Heart right ventricle (tissue), 16 donors: ENCODE data around the gene PSPH. TPM values are rescaled to one million over a fixed set of nuclear protein-coding genes. Genes with fewer than 3 reads are reported as not detected.

ENCODE experiments used
- ATAC-seq, 8 donors: fragments of 200-7000 bp; cut with Tn5 transposase; one replicate each; pipeline ENCODE4 v1.9.1; 2020; ENCODE audit warnings: mild to moderate bottlenecking in 8 of 8, moderate library complexity in 8 of 8, moderate number of reproducible peaks in 1 of 8
- DNase-seq, 2 donors: peaks; one replicate each; pipeline ENCODE4 v3.0.0-alpha.2; 2020
- H3K27ac ChIP-seq, 10 donors: fragments of 200-600 bp; sonication (generic) in 2 of 10; one replicate each; pipeline versions ENCODE4 v1.5.0 to v1.8.0; 2020 to 2022; ENCODE audit warnings: mild to moderate bottlenecking in 3 of 10
- H3K27me3 ChIP-seq, 7 donors: fragments of 200-600 bp; one replicate each; pipeline ENCODE4 v1.8.0; 2021 to 2022; ENCODE audit warnings: mild to moderate bottlenecking in 2 of 7
- H3K36me3 ChIP-seq, 9 donors: fragments of 200-600 bp; sonication (generic) in 1 of 9; one replicate each; pipeline versions ENCODE4 v1.5.0 to v1.8.0; 2020 to 2022; ENCODE audit warnings: mild to moderate bottlenecking in 2 of 9
- H3K4me1 ChIP-seq, 9 donors: fragments of 200-600 bp; sonication (generic) in 1 of 9; one replicate each; pipeline versions ENCODE4 v1.5.0 to v1.8.0; 2020 to 2022; ENCODE audit warnings: mild to moderate bottlenecking in 4 of 9
- H3K4me3 ChIP-seq, 10 donors: fragments of 200-600 bp; sonication (generic) in 2 of 10; one replicate each; pipeline versions ENCODE4 v1.5.0 to v1.8.0; 2020 to 2022; ENCODE audit warnings: mild to moderate bottlenecking in 7 of 10, moderate library complexity in 2 of 10
- H3K9me3 ChIP-seq, 11 donors: fragments of 200-600 bp in 10 of 11; sonication (generic) in 2 of 11; one replicate each; pipeline versions ENCODE4 v1.5.0 to v1.8.0; 2013 to 2022; ENCODE audit warnings: mild to moderate bottlenecking in 2 of 11, control low read depth in 1 of 11, moderate library complexity in 1 of 11
- WGBS, 2 donors: extraction: QIAGEN DNeasy Blood & Tissue Kit; methylation state at CpG; one replicate each; pipeline ENCODE4 v1.1.7; 2013; ENCODE audit warnings: inconsistent platforms in 1 of 2; 5-methylcytosine and 5-hydroxymethylcytosine counted together
- intact Hi-C, 10 donors: fragments of 100-400 bp; cut with DNase I; formaldehyde crosslinking; loops; one replicate each; pipeline versions ENCODE4 v1.11.1 to v1.14.2; 2022
- polyA plus RNA-seq, 2 donors: library from polyadenylated mRNA; stranded (reverse); fragments of 200-250 nt; gene quantifications; one replicate each; pipeline ENCODE4 v1.2.3, GENCODE V29; 2013
- total RNA-seq, 10 donors: library from RNA; stranded (reverse); fragmentation: NEBNext Ultra II Directional in 3 of 10; extraction: Animal tissue kit (Norgen Biotek cat#: 25700) in 3 of 10; gene quantifications; one replicate each; pipeline versions ENCODE4 v1.2.1 to v1.2.4, GENCODE V29; 2021 to 2023
- TF ChIP-seq, protein P1 (sequence below), 9 donors: fragments of 200-600 bp; sonication (generic) in 2 of 9; IDR thresholded peaks; one replicate each; pipeline versions ENCODE4 v1.5.0 to v1.8.0; 2021 to 2022; ENCODE audit warnings: antibody characterized with exemption in 9 of 9, mild to moderate bottlenecking in 5 of 9, moderate library complexity in 1 of 9
- donor health status: Arrhythmogenic right ventricular cardiomyopathy.
- donor health status: ischemic (EF 13 %, LVEDD 7.1; RV severe dilation, severe dysfunction).
- donor health status: healthy with polysubstance abuse.
- donor health status: DM: no; HTN: yes; CAD: no.
- donor health status: DM: no; HTN: no; CAD: no.
- donor health status: ischemic (EF 25% LVEDD 6.9; RV normal size, moderate dysfunction).
- donor health status: ischemic (EF 25% LVEDD 5.7; RV mildly dilated, moderate dysfunction).
- donor health status: healthy.
- donor health status: DM: yes; HTN: yes; CAD: no.
- donor health status: Ischemic cardiomyopathy.
- donor health status: ischemic (EF 35%, LVEDD 5.7; RV mildly dilated, moderate dysfunction).
- donor health status: nonischemic (EF 11% LVEDD 7.7; RV severe dilation, severe dysfunction).
- donor health status: DM: yes; HTN: yes; CAD: no.
- donor health status: PGD.
- donor health status: ischemic (EF 29% LVEDD 5.4; RV normal size, mild dysfunction).
- donor health status: nonischemic (EF 23%, LVEDD 6.1; RV moderate dilation, normal function).

The PSPH gene
- total and polyA plus RNA-seq, 12 donors, result 5.1 to 14.7 (median 9.5) TPM

DNA sequence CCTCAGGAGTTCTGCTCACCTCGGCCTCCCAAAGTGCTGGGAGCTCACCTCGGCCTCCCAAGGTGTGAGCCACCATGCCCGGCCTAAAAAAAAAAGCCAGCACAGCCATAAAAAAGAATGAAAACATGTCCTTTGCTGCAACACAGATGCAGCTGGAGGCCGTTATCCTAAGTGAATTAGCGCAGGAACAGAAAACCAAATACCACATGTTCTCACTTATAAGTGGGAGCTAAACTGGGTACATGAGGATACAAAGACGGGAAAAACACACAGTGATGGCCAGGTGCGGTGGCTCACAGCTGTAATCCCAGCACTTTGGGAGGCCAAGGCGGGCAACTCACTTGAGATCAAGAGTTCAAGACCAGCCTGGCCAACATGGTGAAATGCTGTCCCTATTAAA lies 20.9 kb downstream of the PSPH start:
- WGBS, 2 donors, result 96 to 97% methylated on average over 8 of the region's 8 CpGs
- ATAC-seq, result no peak
- H3K4me1 ChIP-seq, result peaks cover 0 to 10% (median 5%) of the 10 kb centered on the region in 9 donors
- TF ChIP-seq, protein P1, sequence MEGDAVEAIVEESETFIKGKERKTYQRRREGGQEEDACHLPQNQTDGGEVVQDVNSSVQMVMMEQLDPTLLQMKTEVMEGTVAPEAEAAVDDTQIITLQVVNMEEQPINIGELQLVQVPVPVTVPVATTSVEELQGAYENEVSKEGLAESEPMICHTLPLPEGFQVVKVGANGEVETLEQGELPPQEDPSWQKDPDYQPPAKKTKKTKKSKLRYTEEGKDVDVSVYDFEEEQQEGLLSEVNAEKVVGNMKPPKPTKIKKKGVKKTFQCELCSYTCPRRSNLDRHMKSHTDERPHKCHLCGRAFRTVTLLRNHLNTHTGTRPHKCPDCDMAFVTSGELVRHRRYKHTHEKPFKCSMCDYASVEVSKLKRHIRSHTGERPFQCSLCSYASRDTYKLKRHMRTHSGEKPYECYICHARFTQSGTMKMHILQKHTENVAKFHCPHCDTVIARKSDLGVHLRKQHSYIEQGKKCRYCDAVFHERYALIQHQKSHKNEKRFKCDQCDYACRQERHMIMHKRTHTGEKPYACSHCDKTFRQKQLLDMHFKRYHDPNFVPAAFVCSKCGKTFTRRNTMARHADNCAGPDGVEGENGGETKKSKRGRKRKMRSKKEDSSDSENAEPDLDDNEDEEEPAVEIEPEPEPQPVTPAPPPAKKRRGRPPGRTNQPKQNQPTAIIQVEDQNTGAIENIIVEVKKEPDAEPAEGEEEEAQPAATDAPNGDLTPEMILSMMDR (IDR thresholded peaks at IDR 0.05), result no peak
- DNase-seq, result no peak
- H3K27ac ChIP-seq, result no peak overlapping the region
- H3K4me3 ChIP-seq, result no peak overlapping the region
- intact Hi-C loops, result no loop called here
- peaks cover 0 to 34% (median 0%) of the 10 kb centered on the region in 9 donors for H3K36me3 ChIP-seq
- H3K9me3 ChIP-seq, result no peaks in the 10 kb centered on the region
- no peaks in the 10 kb centered on the region for H3K27me3 ChIP-seq

DNA sequence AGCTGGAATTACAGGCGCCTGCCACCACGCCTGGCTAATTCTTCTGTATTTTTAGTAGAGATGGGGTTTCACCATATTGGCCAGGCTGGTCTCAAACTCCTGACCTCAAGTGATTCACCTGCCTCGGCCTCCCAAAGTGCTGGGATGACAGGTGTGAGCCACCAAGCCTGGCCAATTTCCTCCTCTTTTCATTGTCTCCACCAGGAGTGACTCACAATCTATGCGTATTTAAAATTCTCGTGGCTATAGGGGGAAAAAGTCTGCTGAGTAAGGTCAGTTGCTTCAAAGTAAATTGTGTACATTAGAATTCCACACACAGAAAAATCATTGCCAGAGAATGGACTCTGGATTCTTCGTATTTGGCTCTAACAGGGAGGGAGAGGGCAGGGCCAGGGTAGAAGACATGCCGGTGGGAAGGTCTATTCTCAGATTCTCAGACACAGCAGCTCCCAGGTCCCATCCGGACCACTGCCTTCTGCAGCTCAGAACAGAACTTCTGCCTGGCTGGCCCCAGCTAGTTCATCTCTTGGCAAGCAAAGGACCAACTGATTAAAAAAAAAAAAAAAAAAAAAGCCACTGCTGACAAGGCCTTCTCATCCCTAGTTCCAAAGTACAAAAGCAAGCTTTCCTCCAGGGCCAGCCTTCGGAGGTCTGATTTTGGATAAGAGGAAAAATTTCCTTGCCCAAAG lies 22.2 kb downstream of the PSPH start:
- Histone ChIP-seq H3K36me3 (peaks cover 0 to 34% (median 0%) of the 10 kb centered on the region in 9 donors), H3K4me3 (no peak overlapping the region), H3K27me3 (no peaks in the 10 kb centered on the region), H3K9me3 (no peaks in the 10 kb centered on the region), H3K27ac (no peak overlapping the region), H3K4me1 (peaks cover 0 to 10% (median 5%) of the 10 kb centered on the region in 9 donors)
- ATAC-seq (no peak), DNase-seq (no peak)
- intact Hi-C loops, result no loop called here
- 95 to 96% methylated on average over 9 of the region's 9 CpGs for WGBS, 2 donors
- TF ChIP-seq, protein P1 (IDR thresholded peaks at IDR 0.05), result no peak

DNA sequence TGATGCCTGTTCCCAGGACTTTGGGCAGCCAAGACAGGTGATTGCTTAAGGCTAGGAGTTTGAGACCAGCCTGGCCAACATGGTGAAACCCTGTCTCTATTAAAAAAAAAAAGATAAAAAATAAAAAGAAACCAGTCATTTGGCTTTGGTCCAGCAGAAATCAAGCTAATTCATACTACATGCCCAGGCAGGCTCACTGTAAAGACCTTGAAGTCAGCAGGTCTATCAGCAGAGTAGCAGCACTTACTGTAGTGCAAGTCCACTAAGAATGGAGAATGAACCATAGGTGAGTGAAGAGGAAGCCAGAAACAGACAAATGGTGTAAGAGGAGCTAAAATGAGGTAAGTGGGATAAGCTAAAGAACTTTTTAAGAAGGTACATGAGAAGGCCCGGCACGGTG lies 24.7 kb downstream of the PSPH start:
- Histone ChIP-seq H3K27ac (no peak overlapping the region), H3K9me3 (no peaks in the 10 kb centered on the region), H3K4me3 (no peak overlapping the region), H3K36me3 (peaks cover 0 to 34% (median 0%) of the 10 kb centered on the region in 9 donors), H3K27me3 (no peaks in the 10 kb centered on the region), H3K4me1 (peaks cover 0 to 6% (median 0%) of the 10 kb centered on the region in 9 donors)
- DNase-seq (no peak), ATAC-seq (no peak)
- WGBS, 2 donors, result 86 to 98% methylated on average over 2 of the region's 2 CpGs
- TF ChIP-seq, protein P1 (IDR thresholded peaks at IDR 0.05), result no peak
- intact Hi-C loops, result no loop called here

DNA sequence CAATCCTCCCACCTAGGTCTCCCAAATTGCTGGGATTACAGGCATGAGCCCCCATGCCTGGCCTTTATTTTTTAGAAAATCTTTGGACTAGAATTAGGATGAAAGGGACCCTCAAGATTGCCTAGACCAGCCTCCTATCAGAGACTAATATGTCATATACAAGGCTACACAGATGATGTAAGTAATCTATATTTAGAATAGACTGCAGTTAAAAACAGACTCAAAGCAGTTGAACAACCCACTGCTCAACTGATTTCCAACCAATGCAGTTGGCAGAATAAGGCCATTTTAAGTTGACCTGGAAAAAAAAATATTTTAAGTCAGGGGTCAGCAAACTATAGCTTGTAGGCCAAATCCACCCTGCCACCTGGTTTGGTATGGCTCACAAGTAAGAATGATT lies 27.7 kb downstream of the PSPH start:
- H3K27ac ChIP-seq, result peak overlapping the region in 1 of 10 donors; percentile 38
- H3K4me3 ChIP-seq, result no peak overlapping the region
- TF ChIP-seq, protein P1 (IDR thresholded peaks at IDR 0.05), result no peak
- intact Hi-C loops, result no loop called here
- H3K36me3 ChIP-seq, result peaks cover 0 to 43% (median 10%) of the 10 kb centered on the region in 9 donors
- H3K4me1 ChIP-seq, result peaks cover 0 to 6% (median 0%) of the 10 kb centered on the region in 9 donors
- no peaks in the 10 kb centered on the region for H3K9me3 ChIP-seq
- ATAC-seq (peak in 4 of 8 donors; percentile 42 to 83 (median 68)), DNase-seq (no peak)
- H3K27me3 ChIP-seq, result no peaks in the 10 kb centered on the region
